GM19035 (cell line): ENCODE results near the gene TMPO.
"Not testable (repeated sequence)": the region's sequence is repeated elsewhere in the genome, so short reads cannot be mapped to it uniquely, and the experiment has no call there.

ENCODE experiments used
- ATAC-seq: cut with Tn5 transposase; IDR thresholded peaks from one replicate; pipeline ENCODE4 v1.9.1; 2021; ENCODE audit not compliant: unreplicated experiment

Gene TMPO

GRCh38 chr12:98509063-98509462 lies 6.3 kb upstream of the TMPO start:
- ATAC-seq, result no peak

GRCh38 chr12:98511806-98512205 lies 3.6 kb upstream of the TMPO start:
- not testable (repeated sequence) for ATAC-seq

DNA sequence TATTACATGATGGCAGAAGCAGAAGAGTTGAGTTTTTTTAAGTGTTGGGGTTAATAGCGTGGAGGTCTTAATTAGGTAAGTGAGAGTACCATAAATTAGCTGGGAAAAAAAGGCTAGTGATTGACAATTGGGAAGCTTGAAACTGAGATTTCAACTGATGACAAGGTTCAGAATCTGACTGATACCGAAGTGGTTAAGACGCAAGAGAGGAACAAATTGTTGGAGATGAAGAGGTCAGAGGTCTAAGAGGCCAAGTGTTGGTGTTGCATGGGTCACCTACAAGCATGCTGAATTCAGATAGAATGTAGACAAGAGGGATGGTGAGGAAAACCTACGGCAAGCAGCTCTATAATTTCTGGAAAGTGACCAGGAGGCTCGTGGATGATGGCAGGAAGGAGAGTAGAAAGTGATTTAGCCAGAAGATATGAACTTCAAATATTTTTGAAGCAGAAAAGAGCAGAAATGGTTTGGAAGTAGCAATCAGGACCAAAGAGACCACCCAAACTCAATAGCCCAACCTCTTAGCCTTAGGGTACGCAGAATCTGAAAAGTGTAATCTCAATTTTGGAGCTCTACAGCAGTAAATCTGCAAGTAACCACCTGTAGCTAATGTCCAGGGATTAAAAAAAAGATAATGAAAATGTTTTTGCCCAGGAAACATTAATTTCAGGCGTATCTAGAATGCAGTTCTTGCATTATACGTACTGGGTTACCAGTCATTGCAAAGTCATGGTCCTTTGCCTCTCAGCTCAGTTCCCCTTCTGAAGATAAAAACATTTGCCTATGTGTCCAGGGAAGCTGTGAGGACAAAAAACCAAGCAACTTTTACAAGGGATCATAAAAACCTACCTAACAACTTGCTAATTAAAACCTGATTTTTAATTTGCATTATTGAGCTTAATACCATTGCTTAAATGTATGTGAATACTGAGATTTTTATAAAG lies 1.7 kb upstream of the TMPO start:
- ATAC-seq, result no peak

- ATAC-seq, result no peak
Measured at GRCh38 chr12:98514982-98515286, 456 bp upstream of the TMPO start.

- ATAC-seq, result peak; percentile 56
Measured at GRCh38 chr12:98516111-98516873, 902 bp downstream of the TMPO start.

DNA sequence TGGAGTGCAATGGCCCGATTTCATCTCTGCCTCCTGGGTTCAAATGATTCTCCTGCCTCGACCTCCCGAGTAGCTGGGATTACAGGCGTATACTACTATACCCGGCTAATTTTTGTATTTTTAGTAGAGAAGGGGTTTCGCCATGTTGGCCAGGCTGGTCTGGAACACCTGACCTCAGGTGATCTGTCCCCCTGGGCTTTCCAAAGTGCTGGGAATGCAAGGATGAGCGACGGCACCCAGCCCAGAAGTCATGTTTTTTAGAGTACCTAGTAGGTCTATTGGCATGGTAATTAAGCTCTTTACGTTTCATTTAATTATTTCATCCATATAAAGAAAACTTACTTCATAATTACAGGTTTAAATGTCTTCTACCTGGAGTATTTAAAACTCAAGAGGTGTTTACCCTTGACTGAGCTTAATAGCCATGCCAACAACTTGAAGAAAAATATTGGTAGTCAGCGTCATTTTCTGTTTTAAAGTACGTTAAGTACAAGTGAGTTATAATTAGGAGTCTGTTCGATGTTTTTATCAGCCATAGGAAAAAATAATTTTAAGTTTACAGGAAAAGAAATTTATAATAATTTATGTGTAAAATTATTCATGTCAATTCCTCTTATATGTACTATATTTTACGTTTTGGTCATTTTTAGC lies 4.0 kb downstream of the TMPO start:
- no peak for ATAC-seq

DNA sequence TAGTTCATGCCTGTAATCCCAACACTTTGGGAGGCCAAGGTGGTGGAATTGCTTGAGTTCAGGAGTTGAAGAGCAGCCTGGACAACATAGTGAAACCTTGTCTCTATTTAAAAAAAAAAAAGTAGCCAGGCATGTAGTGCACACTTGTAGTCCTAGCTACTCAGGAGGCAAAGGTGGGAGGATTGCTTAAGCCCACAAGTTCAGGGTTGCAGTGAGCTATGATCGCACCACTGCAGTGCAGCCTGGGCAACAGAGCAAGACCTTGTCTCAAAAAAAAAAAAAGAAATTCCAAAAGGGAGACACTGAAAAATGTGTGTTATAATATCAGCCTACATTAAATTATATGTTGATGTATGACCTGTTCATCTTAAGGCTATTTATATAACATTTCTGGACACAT lies 14.7 kb downstream of the TMPO start:
- no peak for ATAC-seq

DNA sequence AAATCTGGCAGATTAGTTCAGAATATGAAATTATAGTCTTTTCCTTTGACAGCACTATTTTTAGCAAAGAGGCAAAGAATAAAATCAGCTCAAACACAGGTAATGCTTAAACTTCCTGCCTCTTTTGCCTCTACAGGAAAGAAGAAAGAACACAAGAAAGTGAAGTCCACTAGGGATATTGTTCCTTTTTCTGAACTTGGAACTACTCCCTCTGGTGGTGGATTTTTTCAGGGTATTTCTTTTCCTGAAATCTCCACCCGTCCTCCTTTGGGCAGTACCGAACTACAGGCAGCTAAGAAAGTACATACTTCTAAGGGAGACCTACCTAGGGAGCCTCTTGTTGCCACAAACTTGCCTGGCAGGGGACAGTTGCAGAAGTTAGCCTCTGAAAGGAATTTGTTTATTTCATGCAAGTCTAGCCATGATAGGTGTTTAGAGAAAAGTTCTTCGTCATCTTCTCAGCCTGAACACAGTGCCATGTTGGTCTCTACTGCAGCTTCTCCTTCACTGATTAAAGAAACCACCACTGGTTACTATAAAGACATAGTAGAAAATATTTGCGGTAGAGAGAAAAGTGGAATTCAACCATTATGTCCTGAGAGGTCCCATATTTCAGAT lies 17.4 kb downstream of the TMPO start:
- ATAC-seq, result no peak

GRCh38 chr12:98533723-98534251 lies 18.4 kb downstream of the TMPO start:
- no peak for ATAC-seq

GRCh38 chr12:98538031-98538430 lies 22.6 kb downstream of the TMPO start:
- ATAC-seq, result no peak

- no peak for ATAC-seq
Measured at GRCh38 chr12:98543701-98544100, 28.3 kb downstream of the TMPO start.

GRCh38 chr12:98544751-98545150 lies 29.4 kb downstream of the TMPO start:
- ATAC-seq, result no peak

GRCh38 chr12:98549371-98550110 lies 34.2 kb downstream of the TMPO start:
- no peak for ATAC-seq

DNA sequence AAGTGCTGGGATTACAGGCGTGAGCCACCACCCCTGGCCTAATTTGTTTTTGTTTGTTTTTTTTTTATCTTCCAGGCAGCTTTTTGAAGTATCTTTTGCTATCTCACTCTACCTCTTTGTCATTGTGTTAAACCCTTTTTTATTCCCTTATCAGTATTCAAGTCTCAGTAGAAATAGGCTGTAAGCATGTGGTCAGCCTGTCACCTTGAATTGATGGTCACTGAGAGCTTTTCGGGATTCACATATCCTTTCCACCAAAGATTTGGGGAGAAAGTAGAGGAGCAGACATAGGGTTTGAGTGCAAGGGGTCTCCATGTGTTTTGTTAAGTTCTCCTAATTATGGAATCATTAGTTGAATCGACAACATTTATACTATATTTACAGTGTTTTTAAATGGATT lies 36.4 kb downstream of the TMPO start:
- ATAC-seq, result no peak

- not testable (repeated sequence) for ATAC-seq
Measured at GRCh38 chr12:98558097-98558496, 42.7 kb downstream of the TMPO start.

DNA sequence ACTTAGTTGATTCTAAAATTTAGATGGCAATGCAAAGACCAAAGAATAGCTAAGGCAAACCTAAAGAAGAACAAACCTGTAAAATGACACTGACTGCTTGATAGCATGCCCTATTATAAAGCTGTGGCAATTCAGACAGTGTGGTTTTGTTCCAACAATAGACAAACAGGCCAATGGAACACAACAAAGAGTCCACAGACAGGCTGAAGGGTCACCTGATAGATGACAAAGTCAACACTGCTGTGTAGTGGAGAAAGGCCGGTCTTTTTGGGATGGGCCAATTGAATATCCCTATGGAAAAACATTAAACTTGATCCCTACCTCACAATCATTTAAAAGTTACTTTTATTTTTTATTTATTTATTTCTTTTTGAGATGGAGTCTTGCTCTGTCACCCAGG lies 44.3 kb downstream of the TMPO start:
- no peak for ATAC-seq

DNA sequence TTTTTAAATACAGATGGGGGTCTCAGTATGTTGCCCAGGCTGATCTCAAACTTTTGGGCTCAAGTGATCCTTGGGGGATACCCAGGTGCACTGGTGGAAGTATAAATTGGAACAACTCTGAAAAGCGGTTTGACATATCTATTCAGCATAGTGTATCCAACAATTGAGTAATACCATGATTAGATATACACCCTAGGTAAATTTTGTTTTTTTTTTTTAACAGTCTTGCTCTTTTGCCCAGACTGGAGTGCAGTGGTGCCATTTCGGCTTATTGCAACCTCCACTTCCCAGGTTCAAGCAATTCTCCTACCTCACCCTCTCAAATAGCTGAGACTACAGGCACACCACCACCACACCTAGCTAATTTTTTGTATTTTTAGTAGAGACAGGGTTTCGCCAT lies 46.5 kb downstream of the TMPO start:
- ATAC-seq, result no peak

DNA sequence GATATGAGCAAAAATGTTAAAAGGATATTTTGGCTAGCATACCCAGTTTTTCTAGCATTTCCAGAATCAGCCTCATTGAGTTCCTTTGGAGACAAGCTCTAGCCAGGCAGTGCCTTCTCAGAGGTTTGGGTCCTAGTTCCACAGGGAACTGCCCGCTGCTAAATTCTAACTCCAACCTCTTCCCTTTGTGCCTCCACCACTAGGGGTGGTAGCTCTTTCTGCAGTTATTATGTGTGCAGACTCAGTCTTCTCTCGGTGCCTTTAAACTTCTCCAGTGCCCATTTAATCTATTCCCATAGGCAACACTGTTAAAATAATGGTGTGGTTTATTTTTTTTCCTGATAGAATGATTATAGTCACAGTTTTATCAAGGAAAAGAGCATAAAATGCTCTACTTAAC lies 56.6 kb downstream of the TMPO start:
- ATAC-seq, result no peak

GRCh38 chr12:98574110-98574509 lies 58.7 kb downstream of the TMPO start:
- ATAC-seq, result no peak

- no peak for ATAC-seq
Measured at GRCh38 chr12:98575013-98575412, 59.6 kb downstream of the TMPO start.
